Measurements from ENCODE around the gene GPC5. TPM values are rescaled to one million over a fixed set of nuclear protein-coding genes. Genes with fewer than 3 reads are reported as not detected.

GPC5 gene
- total and polyA plus RNA-seq, 9 of the 15 experiments (the other 6 are each of a cell fraction or from before 2014, with no cell fraction given): 0.18 to 0.27 TPM; not detected in 7

GRCh38 chr13:91741925-91742324 lies 343.5 kb downstream of the GPC5 start:
- in situ Hi-C loops (cut with MboI): no loop called here
- FAIRE-seq: no peak
- TF ChIP-seq FOXJ3 (CRISPR knock-in tag; IDR thresholded peaks at IDR 0.05): peak; percentile 60; the same call in 1 of the 2 replicates
- no peak for TF ChIP-seq KDM4B (IDR thresholded peaks at IDR 0.05; ENCODE audit: borderline replicate concordance in 2 of 2, low read depth in 1 of 2)

DNA sequence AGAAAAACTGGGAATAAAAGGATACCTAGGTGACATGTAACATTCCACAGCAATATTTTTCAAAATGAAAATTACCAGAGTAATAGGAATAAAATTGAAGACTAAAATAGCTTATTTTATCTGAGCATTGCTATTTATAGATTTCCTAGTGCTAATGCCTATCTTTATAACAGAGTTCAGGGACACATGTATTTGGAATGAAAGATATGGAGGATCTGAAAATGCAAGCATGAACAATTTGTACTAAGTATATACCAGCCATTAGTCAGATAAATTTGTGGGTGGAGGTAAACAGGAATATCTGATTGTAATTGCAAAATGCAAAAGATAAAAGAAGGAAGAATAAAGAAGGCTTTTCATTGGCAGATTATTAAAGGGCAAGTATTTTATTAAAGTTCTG lies 345.9 kb downstream of the GPC5 start:
- Histone ChIP-seq H4K20me1 (replicated peaks; ENCODE audit: control insufficient read depth, insufficient read depth, low read length) (no peaks in the 10 kb centered on the region), H3K36me3 (ENCODE audit: control insufficient read depth, insufficient read depth, low read length) (no peaks in the 10 kb centered on the region), H3K79me2 (ENCODE audit: control insufficient read depth, insufficient read depth, low read length) (no peaks in the 10 kb centered on the region), H3K27me3 (ENCODE audit: control insufficient read depth in 2 of 2, insufficient read depth in 2 of 2, low read length in 2 of 2) (no peaks in the 10 kb centered on the region), H3K4me2 (ENCODE audit: insufficient read depth, low read length) (no peak overlapping the region), H3K27ac (ENCODE audit: extremely low read depth, low read depth, low read length) (no peak overlapping the region), H3K4me1 (replicated peaks in 1 of 2; ENCODE audit: control insufficient read depth in 2 of 2, insufficient read depth in 2 of 2, low read length in 2 of 2) (no peaks in the 10 kb centered on the region), H2AFZ (ENCODE audit: low read depth, low read length) (no peak overlapping the region), H3K4me3 (no peak overlapping the region), H3K9me1 (ENCODE audit: control insufficient read depth, insufficient read depth, low read length) (no peaks in the 10 kb centered on the region), H3K9ac (ENCODE audit: insufficient read depth in 1 of 2, low read depth in 2 of 2, low read length in 2 of 2) (no peak overlapping the region), H3K9me3 (replicated peaks; ENCODE audit: control insufficient read depth, insufficient read depth, low read depth, low read length) (no peaks in the 10 kb centered on the region; the same call in 1 of the 2 replicates)
- TF ChIP-seq NFRKB (IDR thresholded peaks at IDR 0.05; ENCODE audit: low read depth): no peak
- 0 out of 2 replicates have a peak, but pooled peaks have one; percentile 75 for TF ChIP-seq TFAM (CRISPR knock-in tag; conservative IDR thresholded peaks at IDR 0.05)
- no peak for TF ChIP-seq DDX20 (tag; IDR thresholded peaks at IDR 0.05; ENCODE audit: low read depth)
- TF ChIP-seq GTF2F1 (IDR thresholded peaks at IDR 0.05; ENCODE audit: low read depth, low read length): no peak
- no peak for TF ChIP-seq MEF2A (IDR thresholded peaks at IDR 0.05; ENCODE audit: control insufficient read depth, low read depth, low read length)
- 0 out of 2 replicates have a peak, but pooled peaks have one; percentile 36 for TF ChIP-seq SLC30A9 (CRISPR knock-in tag; IDR thresholded peaks at IDR 0.05)
- TF ChIP-seq, protein P1, sequence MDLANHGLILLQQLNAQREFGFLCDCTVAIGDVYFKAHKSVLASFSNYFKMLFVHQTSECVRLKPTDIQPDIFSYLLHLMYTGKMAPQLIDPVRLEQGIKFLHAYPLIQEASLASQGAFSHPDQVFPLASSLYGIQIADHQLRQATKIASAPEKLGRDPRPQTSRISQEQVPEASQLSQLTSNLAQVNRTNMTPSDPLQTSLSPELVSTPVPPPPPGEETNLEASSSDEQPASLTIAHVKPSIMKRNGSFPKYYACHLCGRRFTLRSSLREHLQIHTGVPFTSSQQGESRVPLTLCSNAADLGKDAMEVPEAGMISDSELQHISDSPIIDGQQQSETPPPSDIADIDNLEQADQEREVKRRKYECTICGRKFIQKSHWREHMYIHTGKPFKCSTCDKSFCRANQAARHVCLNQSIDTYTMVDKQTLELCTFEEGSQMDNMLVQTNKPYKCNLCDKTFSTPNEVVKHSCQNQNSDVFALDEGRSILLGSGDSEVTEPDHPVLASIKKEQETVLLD (IDR thresholded peaks at IDR 0.05): no peak
- no peak for TF ChIP-seq ZNF134 (CRISPR knock-in tag; conservative IDR thresholded peaks at IDR 0.05)
- ChIA-PET CTCF (ENCODE audit: low intra/inter-chr PET ratio) (no interaction called here), POLR2A (no interaction called here)
- in situ Hi-C loops (cut with MboI): no loop called here
- no TSS peak for BruUV-seq (replicated peaks)
- DNase-seq (ENCODE audit: extremely low read depth in 1 of 4, low spot score in 3 of 4) (no peak), ATAC-seq (no peak), FAIRE-seq (no peak)
- intact Hi-C loops (cut with micrococcal nuclease): no loop called here

More at GRCh38 chr13:91741925-91742324, 343.5 kb downstream of the GPC5 start:
- no peaks in the 10 kb centered on the region; the same call in 1 of the 2 replicates for H3K9me3 ChIP-seq (replicated peaks; ENCODE audit: control insufficient read depth, insufficient read depth, low read depth, low read length)
- no peak overlapping the region for H3K4me3 ChIP-seq
- BruUV-seq (replicated peaks): no TSS peak
- ChIA-PET POLR2A (no interaction called here), CTCF (ENCODE audit: low intra/inter-chr PET ratio) (no interaction called here)
- no peak overlapping the region for H3K4me2 ChIP-seq (ENCODE audit: insufficient read depth, low read length)
- no peaks in the 10 kb centered on the region for H4K20me1 ChIP-seq (replicated peaks; ENCODE audit: control insufficient read depth, insufficient read depth, low read length)
- no peaks in the 10 kb centered on the region for H3K4me1 ChIP-seq (replicated peaks in 1 of 2; ENCODE audit: control insufficient read depth in 2 of 2, insufficient read depth in 2 of 2, low read length in 2 of 2)
- H3K36me3 ChIP-seq (ENCODE audit: control insufficient read depth, insufficient read depth, low read length): no peaks in the 10 kb centered on the region
- 2% methylated on average over 2 of the region's 2 CpGs for WGBS (ENCODE audit: insufficient coverage, low coverage, missing lambda C conversion rate)
- no peak overlapping the region for H3K27ac ChIP-seq (ENCODE audit: extremely low read depth, low read depth, low read length)
- H3K79me2 ChIP-seq (ENCODE audit: control insufficient read depth, insufficient read depth, low read length): no peaks in the 10 kb centered on the region
- no peaks in the 10 kb centered on the region for H3K27me3 ChIP-seq (ENCODE audit: control insufficient read depth in 2 of 2, insufficient read depth in 2 of 2, low read length in 2 of 2)
- no peak overlapping the region for H3K9ac ChIP-seq (ENCODE audit: insufficient read depth in 1 of 2, low read depth in 2 of 2, low read length in 2 of 2)
- ATAC-seq (no peak), DNase-seq (ENCODE audit: extremely low read depth in 1 of 4, low spot score in 3 of 4) (no peak)
- H2AFZ ChIP-seq (ENCODE audit: low read depth, low read length): no peak overlapping the region
- no peaks in the 10 kb centered on the region for H3K9me1 ChIP-seq (ENCODE audit: control insufficient read depth, insufficient read depth, low read length)
- intact Hi-C loops (cut with micrococcal nuclease): no loop called here
